Inflammatory macrophage treated with lipopolysaccharide for 4 hours (primary cell): ENCODE measurements around the gene NLGN1.

Experiments used
- DNase-seq: peaks from one replicate; pipeline ENCODE4 v3.0.0-alpha.2; 2020

The NLGN1 gene

DNA sequence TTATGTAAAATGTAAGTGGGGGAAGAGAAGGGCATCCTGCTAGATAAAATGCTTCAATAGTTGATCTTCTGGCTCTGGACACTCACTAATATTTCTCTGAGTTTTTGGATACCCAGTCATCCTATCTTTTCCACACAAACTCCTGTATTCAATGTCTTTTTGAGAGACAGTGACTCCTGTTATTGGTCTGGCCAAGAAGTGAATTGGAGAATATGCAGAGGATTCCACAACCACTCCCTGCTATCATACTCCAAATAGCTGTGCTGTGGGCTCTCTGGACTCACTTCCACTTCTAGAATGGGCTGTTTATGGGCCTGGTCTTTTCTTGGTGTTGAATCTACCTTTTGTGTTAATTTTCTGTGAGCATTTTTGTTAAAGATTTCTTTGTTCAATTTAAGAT is 376.8 kb downstream of the NLGN1 start:
- DNase-seq: no peak

- DNase-seq: no peak
These were observed 380.7 kb downstream of the NLGN1 start for GRCh38 chr3:173778251-173778650.

DNA sequence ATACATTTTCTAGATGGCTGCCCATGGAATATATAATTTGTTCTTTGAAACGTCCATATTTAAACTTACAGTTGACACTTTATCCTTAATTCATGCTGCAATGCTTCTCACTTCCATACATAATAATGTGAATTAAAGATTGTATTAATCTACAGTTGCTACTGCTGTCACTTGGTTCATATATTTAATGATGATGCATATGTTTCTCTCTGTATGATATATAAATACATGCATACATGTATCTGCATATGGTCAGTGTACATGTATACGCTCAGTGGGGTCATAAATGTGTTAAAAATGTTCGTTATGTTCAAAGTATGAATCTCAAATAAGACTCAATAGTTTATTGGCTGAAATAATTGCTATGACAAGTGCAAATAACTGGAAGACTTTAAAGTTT is 382.5 kb downstream of the NLGN1 start:
- DNase-seq: no peak

DNA sequence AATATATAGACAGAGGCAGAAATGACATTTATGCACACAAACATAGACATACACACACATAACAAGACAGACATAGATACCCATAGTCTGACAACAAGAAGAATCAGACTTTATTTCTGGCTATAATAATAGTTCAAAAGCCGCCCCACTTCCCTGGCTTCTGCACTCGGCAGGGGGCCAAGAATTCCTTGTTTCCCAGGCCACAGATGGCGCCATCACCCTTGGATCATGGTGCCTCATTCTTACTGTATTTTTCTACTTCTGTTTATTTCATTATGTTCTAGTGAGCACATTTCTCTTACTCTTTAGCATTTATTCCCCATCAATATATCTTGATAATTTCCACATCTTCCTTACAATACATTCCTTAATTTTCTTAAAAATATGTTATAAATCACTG is 387.5 kb downstream of the NLGN1 start:
- no peak for DNase-seq

- no peak for DNase-seq
These were observed 392.1 kb downstream of the NLGN1 start for GRCh38 chr3:173789530-173790162.

DNA sequence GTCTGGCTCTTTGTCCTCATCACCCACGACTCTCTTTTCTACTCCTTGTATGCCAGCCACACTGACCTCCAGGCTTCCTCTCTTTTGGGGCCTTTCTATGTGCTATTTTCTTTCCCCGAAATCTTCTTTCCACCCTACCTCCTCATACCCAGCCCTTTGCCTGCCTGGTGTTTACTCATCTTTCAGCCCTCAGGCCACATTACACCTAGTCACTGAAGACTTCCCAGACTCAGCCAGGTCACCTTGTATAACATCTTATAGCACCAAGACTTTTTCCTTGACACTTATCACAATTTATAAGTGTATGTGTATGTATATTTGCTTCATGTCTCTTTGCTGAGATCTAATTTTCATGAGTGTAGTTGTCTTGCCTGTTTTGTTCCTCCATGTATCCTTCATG is 396.4 kb downstream of the NLGN1 start:
- no peak for DNase-seq

DNA sequence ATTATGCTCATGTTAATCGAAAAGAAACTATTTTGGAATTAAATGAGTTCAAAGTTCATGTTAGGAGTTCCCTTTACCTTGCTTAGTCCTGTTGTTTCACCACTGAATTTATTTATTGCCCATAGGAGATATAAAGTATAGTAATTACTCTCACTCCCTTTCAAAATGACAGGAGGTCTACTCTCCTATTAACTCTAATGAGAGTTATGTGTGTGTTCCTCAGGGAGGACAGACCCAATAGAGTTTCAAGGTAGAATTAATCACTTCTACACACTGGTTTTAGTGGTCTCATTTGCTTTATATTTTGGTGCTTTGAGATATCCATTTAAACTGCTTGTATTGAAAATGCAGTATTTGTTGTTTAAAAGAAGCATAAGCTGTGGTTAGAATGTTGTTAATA is 398.9 kb downstream of the NLGN1 start:
- DNase-seq: no peak

DNA sequence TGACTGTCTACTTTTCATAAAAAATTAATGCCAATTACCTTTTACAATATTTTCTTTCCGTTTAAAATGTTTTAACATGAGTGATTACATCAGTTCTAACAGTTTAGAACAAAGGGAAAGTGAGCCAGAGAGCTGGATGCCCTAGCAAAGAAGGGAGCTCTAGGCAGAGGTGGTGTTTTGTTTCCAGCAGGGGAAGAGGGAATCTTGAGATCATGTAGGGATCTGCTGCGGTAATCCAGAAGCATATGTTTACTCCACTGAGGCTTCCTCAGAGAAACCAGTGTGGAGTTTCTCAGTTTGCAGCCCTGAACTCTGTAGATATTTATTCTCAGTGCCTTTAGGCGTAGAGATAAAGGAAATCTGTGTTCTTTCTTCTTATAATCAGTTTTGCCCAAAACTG is 399.3 kb downstream of the NLGN1 start:
- no peak for DNase-seq

DNA sequence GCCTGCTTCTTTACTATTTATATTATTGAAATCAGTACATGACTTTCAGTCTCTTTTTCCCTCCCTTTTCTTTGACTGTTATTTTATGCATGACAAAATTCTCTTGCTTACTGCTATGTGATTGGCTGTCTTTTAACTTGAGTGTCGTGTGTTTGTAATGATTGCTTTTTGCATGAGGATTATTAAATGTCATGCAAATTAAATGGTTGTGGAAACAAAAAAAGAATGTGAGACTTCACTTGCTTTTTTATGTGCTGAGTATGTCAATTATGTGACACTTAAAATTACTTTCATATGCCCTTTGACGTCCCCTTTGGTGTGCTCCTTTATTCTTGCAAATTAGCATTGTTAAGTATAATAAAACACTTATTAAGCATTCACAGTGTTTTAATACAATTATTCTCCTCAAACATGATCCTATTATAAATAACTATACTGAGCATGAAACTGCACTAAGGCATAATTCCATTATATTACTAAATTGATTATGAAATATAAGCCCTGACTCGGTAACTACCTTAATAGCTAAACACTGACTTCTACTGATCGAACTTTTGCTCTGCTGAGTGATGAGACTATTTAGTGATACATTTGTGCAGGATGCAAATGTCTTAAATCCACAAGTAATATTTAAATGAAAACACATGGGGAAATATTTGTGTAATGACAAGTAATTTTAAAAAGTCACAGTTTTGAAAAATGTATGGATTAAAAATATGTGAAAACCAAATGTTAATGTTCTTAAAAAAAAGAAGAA is 401.7 kb downstream of the NLGN1 start:
- no peak for DNase-seq

GRCh38 chr3:173800154-173800553 is 402.6 kb downstream of the NLGN1 start:
- DNase-seq: no peak

- no peak for DNase-seq
These were observed 417.3 kb downstream of the NLGN1 start for GRCh38 chr3:173814809-173815208.

DNA sequence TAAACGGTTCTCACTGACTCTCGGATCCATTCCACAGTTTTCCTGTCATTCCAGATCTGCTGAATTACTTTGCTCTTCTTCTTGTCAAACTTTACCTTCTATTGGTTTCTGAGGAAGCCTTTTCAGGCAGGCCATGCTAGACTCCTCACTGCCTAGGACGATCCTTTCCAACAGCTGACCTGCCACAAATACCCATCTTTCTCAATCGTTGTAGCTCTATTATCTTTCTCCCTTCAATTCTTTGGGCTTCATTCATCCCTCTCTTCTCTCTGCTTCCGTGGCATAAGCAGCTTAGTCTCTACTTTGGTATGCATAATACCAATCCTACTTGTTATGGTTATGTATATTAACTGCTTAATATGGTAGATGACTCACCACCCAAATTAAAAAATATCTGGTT is 421.8 kb downstream of the NLGN1 start:
- DNase-seq: no peak

DNA sequence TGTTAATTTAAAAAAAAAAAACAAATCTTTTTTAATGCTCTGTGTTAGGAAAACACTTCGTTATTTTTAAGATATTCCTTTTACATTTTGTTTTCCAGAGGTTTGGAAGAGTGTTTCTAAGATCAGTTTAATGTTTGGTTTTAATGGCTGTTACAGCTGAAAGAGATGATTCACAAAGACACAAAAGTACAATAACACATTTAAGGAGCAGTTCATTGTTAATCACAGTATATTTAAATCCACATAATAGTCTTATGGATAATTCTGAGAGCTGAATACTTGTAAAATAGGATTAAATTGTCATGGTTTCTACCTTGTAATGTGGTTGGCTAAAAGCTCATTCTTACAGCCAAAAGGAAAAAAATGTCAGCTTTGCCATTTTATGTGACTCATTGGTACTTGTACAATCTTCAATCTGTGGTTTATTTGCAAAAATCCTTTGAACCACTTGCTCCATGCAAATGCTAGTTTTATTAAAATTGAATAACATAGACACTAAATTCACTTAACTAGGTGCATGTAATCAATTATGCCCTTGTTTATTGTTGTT is 426.4 kb downstream of the NLGN1 start:
- DNase-seq: no peak

GRCh38 chr3:173825730-173826129 is 428.2 kb downstream of the NLGN1 start:
- no peak for DNase-seq

GRCh38 chr3:173826416-173826815 is 428.9 kb downstream of the NLGN1 start:
- DNase-seq: no peak

DNA sequence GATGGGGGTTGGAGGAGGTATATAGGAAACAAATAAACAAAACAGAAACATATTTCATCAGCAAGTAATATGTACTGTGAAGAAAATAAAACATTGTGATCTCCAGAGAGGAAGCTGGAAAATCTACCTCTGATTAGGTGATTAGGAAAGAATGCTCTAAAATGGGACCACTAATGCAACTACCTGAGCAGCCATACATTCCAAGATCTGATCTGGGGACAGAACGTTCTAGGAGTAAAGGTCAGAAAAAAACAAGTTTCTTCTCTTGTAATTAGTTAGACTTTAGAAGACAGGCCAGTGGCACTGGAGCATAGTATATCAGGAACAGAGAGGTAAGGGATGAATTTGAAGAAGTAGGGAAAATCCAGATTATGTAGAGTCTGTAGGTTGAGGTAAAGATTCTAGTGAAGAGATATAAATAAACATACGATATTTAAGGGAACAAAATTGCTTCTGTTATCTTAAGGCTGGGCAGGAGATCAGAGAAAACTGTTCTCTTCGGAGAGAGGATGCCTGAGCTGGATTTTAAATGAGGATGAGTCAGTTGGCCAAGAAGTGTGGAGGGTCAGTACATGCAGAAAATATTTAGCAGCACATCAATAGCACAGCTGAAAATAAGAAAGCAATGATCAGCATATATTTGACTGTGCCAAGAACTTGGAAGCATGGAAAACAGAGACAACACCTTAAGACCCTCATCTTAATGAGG is 429.5 kb downstream of the NLGN1 start:
- DNase-seq: no peak

DNA sequence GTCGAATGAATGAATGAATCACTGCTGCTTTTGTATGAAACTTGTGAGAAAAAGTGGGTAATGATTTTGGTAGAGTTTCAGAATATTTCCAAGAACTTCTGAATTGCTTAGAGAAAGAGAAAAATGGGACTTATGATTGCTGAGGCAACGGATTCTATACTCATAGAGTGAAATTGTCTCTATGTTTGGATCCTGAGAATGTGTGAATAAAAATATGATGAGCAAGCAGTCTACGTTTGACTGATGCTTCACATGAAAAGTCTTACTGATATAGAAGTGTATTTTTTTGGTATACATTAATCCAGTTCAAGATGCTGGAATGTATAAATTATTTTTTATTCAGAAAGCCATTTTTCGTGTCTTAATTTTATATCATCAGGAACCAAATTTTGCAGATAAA is 441.1 kb downstream of the NLGN1 start:
- no peak for DNase-seq

DNA sequence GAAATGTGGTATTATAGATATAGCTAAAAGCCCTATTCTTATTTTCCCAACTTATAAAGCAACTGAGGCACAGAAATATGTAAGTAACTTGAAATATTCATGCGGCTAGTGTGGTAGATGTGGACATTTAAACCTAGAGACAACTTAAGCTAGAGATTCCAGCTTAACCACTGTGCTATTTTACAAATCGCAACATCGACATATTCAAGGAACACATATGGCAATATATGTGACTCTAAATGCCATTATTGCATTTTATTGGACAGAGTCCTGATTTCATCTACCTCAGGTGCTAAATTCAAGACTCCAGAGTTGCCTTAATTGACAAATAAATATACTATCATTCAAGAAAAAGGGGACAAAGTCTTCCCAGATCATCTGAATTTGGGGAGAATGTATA is 442.3 kb downstream of the NLGN1 start:
- DNase-seq: no peak

- DNase-seq: no peak
These were observed 443.8 kb downstream of the NLGN1 start for GRCh38 chr3:173841334-173841733.

DNA sequence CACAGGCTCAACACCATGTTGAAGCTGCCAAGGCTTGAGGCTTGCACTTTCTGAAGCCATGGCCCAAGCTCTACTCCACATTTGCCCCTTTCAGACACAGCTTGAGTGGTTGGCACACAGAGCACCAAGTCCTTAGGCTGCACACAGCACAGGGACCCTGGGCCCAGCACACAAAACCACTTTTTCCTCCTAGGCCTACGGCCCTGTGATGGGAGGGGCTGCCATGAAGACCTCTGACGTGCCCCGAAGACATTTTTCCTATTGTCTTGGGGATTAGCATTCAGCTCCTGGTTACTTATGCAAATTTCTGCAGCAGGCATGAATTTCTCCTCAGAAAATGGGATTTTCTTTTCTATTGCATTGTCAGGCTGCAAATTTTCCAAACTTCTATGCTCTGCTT is 445.5 kb downstream of the NLGN1 start:
- DNase-seq: no peak

GRCh38 chr3:173846584-173846983 is 449.0 kb downstream of the NLGN1 start:
- no peak for DNase-seq

DNA sequence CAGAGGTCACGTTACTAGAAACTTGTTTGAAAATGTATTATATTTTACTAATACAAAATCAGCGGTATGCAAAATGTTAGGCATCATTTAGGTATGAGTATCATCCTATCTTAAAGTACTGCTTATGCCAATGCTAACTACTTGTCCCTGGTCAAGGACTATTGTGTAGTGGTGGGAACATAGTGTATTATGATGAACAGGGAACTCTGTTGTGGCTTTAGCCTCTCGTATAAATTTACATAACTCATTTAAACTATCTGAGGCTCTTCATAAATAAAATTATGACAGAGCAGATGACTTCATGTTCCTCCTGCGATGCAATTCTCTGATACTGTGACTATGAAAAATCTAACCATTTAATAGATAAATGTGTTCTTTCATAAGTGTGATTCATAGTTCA is 451.9 kb downstream of the NLGN1 start:
- DNase-seq: no peak

GRCh38 chr3:173857154-173857553 is 459.6 kb downstream of the NLGN1 start:
- DNase-seq: no peak

DNA sequence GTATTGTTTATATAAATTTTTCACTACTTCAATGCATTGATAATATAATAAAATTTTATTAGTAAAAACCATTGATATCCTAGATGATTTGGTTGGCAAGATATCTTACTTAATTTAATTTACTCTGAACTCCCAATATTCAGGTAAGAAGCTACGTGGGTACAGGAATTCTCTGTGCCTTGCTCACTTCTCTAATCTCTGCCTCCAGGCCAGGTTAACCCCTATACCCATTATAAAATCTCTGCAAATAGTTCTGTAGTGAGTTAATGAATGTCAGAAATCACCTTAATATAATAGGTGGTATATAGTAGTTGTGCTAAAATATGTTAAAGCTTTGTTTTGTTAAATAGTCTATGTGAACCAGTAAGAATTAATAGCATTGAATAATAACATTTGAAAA is 465.2 kb downstream of the NLGN1 start:
- no peak for DNase-seq
